ACC112 (cell line): ENCODE data around the gene CLCN3.

Source experiments
- H2AFZ ChIP-seq: fragments of 200-600 bp; sonication (generic); one replicate; pipeline ENCODE4 v1.6.0; 2017; ENCODE audit warnings: antibody characterized with exemption, low read length; ENCODE audit not compliant: unreplicated experiment
- H3K27ac ChIP-seq: fragments of 200-600 bp; sonication (generic); 2 replicates; pipeline ENCODE4 v1.5.1; 2014; ENCODE audit warnings: low read depth, mild to moderate bottlenecking, antibody characterized with exemption, low read length, moderate library complexity
- H3K27me3 ChIP-seq: fragments of 200-600 bp; sonication (generic); 2 replicates; pipeline ENCODE4 v1.6.1; 2014; ENCODE audit warnings: mild to moderate bottlenecking, antibody characterized with exemption, low read length, moderate library complexity, mixed read lengths; ENCODE audit not compliant: insufficient read depth
- H3K36me3 ChIP-seq: fragments of 200-600 bp; sonication (generic); 2 replicates; pipeline ENCODE4 v1.6.1; 2016; ENCODE audit warnings: mild to moderate bottlenecking, antibody characterized with exemption, low read length, moderate library complexity, mixed read lengths; ENCODE audit not compliant: insufficient read depth
- H3K4me1 ChIP-seq: fragments of 200-600 bp; sonication (generic); one replicate; pipeline ENCODE4 v1.6.1; 2016; ENCODE audit warnings: low read length, mixed read lengths; ENCODE audit not compliant: insufficient read depth, unreplicated experiment, control insufficient read depth
- H3K4me3 ChIP-seq: fragments of 200-600 bp; sonication (generic); 2 replicates; pipeline ENCODE4 v1.5.1; 2014; ENCODE audit warnings: mild to moderate bottlenecking, low read depth, low read length
- H3K79me2 ChIP-seq: fragments of 200-600 bp; sonication (generic); one replicate; pipeline ENCODE4 v1.6.0; 2016; ENCODE audit warnings: low read length; ENCODE audit not compliant: control insufficient read depth, unreplicated experiment, insufficient read depth

Gene CLCN3

DNA sequence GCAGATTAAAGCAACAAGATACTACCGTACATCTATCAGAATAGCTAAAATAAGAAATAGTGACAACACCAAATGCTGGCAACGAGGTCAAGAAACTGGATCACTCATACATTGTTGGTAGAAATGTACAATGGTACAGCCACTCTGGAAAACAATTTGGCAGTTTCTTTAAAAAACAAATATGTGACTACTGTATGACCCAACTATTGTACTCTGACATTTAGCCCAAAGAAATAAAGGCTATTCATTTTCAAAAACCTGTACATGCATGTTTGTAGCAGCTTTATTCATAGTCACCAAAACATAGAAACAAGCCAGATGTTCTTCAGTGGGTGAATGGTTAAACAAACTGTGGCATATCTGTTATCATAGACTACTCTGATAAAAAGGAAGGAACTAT lies 8.2 kb downstream of the CLCN3 start:
- Histone ChIP-seq H3K27ac (no peak overlapping the region), H3K4me1 (no peaks in the 10 kb centered on the region), H3K4me3 (no peak overlapping the region), H3K27me3 (no peaks in the 10 kb centered on the region), H2AFZ (no peak overlapping the region), H3K36me3 (no peaks in the 10 kb centered on the region), H3K79me2 (peaks cover 53% of the 10 kb centered on the region)

DNA sequence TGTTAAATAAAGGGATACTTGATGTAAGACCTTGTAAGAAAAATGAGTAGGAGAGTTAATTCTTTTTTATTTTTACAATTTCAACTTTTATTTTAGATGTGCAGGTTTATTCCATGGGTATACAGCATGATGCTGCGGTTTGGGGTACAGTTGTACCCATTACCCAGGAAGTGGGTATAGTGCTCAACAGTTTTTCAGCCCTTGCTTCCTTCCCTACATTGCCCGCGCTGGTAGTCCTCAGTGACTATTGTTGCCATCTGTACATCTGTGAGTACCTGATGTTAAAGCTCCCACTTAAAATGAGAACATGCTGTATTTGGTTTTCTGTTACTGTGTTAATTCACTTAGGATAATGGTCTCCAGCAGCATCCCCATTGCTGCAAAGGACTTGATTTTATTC lies 9.7 kb downstream of the CLCN3 start:
- no peaks in the 10 kb centered on the region for H3K36me3 ChIP-seq
- no peak overlapping the region for H3K27ac ChIP-seq
- no peak overlapping the region for H3K4me3 ChIP-seq
- H3K79me2 ChIP-seq, result peaks cover 42% of the 10 kb centered on the region
- no peaks in the 10 kb centered on the region for H3K4me1 ChIP-seq
- no peaks in the 10 kb centered on the region for H3K27me3 ChIP-seq
- no peak overlapping the region for H2AFZ ChIP-seq

DNA sequence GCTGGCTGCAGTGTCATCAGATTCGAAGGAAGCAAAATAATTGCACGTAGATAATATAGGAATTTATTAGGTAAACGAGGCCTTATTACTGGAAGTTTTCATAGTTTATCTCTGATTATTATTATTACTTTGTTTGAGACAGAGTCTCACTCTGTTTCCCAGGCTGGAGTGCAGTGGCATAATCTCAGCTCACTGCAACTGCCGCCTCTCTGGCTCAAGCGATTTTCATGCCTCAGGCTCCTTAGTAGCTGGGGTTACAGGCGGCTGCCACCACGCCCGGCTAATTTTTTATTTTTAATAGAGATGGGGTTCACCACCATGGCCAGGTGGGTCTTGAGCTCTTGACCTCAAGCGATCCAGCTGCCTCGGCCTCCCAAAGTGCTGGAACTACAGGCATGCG lies 12.5 kb downstream of the CLCN3 start:
- no peaks in the 10 kb centered on the region for H3K4me1 ChIP-seq
- H3K79me2 ChIP-seq, result peaks cover 21% of the 10 kb centered on the region
- no peak overlapping the region for H3K27ac ChIP-seq
- no peak overlapping the region for H3K4me3 ChIP-seq
- peaks cover 7% of the 10 kb centered on the region; the same call in 1 of the 2 replicates for H3K36me3 ChIP-seq
- H2AFZ ChIP-seq, result no peak overlapping the region
- no peaks in the 10 kb centered on the region for H3K27me3 ChIP-seq

DNA sequence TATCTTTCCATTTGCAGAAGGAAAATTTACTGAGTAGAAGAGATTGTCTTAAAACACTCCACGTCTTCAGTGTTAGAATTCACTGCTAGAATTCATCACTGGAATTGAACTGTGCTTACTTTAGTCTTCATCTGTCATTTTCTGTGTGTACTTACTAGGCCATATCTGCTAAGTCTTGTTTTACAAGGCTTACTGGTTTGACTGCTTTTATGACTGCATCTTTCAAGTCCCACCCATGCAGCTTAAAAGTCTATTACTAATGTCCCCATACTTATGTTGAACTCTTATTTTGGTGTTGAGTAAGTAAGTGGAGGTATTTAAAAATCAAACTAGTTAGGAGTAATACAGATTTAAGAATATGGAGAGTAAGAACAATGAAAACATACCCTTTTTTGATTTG lies 14.6 kb downstream of the CLCN3 start:
- Histone ChIP-seq H3K27me3 (no peaks in the 10 kb centered on the region), H3K4me1 (peaks cover 4% of the 10 kb centered on the region), H3K27ac (no peak overlapping the region), H2AFZ (no peak overlapping the region), H3K36me3 (peaks cover 19% of the 10 kb centered on the region; the same call in 1 of the 2 replicates), H3K79me2 (peaks cover 13% of the 10 kb centered on the region), H3K4me3 (no peak overlapping the region)

DNA sequence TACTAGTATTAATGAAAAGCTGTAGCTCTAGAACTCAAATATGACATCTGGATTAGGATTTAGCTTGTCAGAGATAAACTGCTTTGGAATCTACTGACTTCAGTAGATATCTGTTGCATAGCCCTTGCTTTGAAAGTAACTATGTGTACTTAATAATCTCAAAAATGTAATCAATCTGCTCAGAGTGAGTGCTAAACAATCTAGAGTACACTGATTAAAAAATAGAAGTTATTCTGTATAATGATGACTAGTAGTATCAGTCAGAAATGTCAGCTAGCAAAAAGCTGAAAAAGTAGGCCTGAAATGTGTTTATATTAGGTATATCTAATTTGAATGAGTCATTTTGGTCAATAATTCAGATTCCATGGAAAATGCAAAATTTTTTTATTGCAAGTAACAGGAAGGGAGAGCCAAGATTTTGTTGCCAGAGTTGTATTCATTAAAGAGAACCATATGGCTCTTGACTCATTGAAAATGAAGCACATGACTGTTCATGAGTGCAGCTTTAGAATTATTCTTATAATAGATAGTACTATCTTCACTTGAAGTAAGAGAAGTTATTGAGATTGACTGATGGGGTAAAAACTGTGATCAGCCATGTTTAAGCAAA lies 20.0 kb downstream of the CLCN3 start:
- Histone ChIP-seq H3K4me3 (no peak overlapping the region), H3K27ac (peak overlapping the region; percentile 37), H3K79me2 (no peaks in the 10 kb centered on the region), H3K36me3 (peaks cover 24% of the 10 kb centered on the region; the same call in 1 of the 2 replicates), H2AFZ (no peak overlapping the region), H3K4me1 (peaks cover 12% of the 10 kb centered on the region), H3K27me3 (no peaks in the 10 kb centered on the region)

DNA sequence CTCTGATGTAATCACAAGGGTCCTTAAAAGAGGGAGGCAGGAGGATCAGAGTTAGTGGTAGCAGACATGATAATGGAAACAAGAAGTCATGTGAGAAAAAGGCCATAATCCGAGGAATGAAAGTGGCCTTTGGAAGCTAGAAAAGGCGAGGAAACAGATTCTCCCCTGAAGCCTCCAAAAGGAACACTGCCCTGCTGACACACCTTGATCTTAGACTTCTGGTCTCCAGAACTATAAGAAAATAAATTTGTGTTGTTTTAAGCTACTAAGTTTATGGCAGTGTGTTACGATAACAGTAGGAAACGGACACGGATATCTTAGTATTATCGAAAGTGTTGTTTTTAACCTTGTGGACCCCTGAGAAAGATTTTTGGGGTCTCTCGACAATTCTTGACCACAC lies 24.4 kb downstream of the CLCN3 start:
- Histone ChIP-seq H3K4me1 (peaks cover 10% of the 10 kb centered on the region), H3K27ac (no peak overlapping the region), H3K27me3 (no peaks in the 10 kb centered on the region), H3K79me2 (no peaks in the 10 kb centered on the region), H3K4me3 (no peak overlapping the region), H2AFZ (no peak overlapping the region), H3K36me3 (peaks cover 6% of the 10 kb centered on the region; the same call in 1 of the 2 replicates)

DNA sequence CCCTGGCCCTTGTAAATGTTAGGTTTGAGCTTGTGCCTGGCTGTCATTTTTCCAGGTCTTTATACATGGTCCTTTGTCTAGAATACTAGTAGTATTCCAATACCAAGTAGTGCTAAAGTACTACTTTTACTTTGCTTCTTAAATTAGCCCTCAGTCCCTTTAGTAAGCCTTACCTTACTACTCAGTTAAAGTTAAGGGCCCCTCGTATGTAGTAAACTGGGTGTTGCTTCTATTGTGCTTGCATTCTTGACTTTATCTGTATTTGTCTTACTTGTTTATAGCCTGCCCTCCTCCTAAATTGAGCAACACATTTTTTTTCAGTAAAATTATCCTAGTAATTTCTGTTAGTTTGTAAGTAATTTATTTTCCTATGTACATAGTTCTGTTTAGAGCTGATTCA lies 25.2 kb downstream of the CLCN3 start:
- peaks cover 6% of the 10 kb centered on the region; the same call in 1 of the 2 replicates for H3K36me3 ChIP-seq

DNA sequence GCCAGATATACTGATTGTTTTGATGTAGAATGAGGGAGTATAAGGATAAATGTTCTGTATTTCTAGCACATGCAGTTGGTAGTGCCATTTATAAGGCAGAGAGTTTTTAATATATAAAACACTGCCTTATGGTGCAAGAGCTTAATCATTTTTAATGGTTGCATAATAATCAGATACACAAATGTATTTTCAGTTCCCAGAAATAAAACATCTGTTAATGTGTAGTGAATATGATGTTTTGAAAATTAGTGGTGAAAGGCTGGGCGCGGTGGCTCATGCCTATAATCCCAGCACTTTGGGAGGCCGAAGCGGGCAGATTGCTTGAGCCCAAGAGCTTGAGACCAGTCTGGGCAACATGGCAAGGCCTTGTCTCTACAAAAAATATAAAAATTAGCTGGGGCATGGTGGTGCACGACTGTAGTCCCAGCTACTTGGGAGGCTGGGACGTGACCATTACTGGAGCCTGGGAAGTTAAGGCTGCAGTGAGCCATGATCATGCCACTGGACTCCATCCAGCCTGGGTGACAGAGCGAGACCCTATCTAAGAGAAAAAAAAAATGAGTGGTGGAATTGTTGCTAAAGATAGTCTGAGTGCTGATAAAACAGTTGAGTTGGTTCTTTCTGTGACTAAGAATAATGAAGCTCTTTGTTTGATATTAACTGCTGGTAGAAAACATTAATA lies 29.3 kb downstream of the CLCN3 start:
- Histone ChIP-seq H3K4me3 (no peak overlapping the region), H3K4me1 (no peaks in the 10 kb centered on the region), H3K27me3 (no peaks in the 10 kb centered on the region), H2AFZ (no peak overlapping the region), H3K36me3 (peaks cover 4% of the 10 kb centered on the region), H3K27ac (no peak overlapping the region), H3K79me2 (peaks cover 3% of the 10 kb centered on the region)

More for the DNA sequence above, 25.2 kb downstream of the CLCN3 start:
- Histone ChIP-seq H2AFZ (no peak overlapping the region), H3K79me2 (no peaks in the 10 kb centered on the region), H3K4me1 (peaks cover 2% of the 10 kb centered on the region), H3K27me3 (no peaks in the 10 kb centered on the region), H3K4me3 (no peak overlapping the region), H3K27ac (no peak overlapping the region)

DNA sequence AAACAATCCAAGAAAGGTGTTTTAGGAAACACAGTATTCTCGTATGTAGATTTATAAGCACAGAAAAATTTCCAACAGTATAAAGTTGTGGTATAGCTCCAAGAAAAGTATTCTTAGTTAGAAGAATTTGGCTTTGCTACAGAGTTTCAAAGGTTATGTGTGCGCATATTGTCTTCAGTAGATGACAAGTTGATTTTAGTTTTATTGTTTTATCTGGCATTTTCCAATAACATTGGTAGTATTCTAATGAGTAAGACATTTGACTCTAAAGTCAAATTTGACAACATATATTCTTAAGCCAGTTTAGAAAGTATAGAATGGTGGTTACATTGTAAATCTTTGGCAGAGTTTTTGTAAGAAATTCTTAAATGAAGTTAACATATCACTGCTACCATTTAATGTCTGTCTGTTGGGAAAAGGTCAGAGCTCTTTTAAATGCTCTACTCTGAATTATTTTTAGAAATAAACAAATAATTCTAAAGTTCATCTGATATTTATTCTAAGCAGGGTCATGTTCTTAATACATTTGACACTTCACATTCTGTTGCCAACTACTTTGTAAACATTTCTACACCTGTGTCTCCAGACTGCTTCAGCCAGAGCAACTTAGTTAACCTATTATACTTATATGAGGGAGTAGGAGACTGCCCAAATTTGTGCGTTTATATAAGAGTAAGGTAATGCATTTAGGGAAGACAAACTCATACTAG lies 30.0 kb downstream of the CLCN3 start:
- H3K36me3 ChIP-seq, result no peaks in the 10 kb centered on the region; the same call in none of the 2 replicates
- H3K79me2 ChIP-seq, result peaks cover 5% of the 10 kb centered on the region

DNA sequence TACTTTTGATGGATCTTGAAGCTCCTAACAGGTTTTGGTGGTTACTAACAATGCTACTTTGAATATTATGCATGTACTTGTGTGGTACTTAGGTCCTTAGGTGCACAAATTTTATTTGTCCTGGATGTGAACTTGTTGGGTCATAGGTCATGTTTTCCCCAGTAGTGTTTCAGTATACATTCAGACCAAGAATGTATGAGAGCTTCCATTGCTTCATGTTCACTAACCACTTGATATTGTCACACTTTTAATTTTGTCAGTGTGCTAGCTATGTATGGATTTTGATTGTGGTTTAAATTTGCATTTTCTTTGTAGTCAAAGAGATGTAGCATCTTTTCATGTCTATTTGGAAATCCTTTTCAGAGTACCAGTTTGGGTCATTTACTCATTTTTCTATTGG lies 32.2 kb downstream of the CLCN3 start:
- no peaks in the 10 kb centered on the region for H3K27me3 ChIP-seq
- H3K36me3 ChIP-seq, result no peaks in the 10 kb centered on the region; the same call in 1 of the 2 replicates
- H3K4me3 ChIP-seq, result no peak overlapping the region
- H3K4me1 ChIP-seq, result no peaks in the 10 kb centered on the region
- H3K79me2 ChIP-seq, result peaks cover 7% of the 10 kb centered on the region
- H2AFZ ChIP-seq, result no peak overlapping the region
- H3K27ac ChIP-seq, result no peak overlapping the region

More for the DNA sequence above, 30.0 kb downstream of the CLCN3 start:
- Histone ChIP-seq H2AFZ (no peak overlapping the region), H3K27ac (no peak overlapping the region), H3K4me1 (no peaks in the 10 kb centered on the region), H3K27me3 (no peaks in the 10 kb centered on the region), H3K4me3 (no peak overlapping the region)
